SK-N-SH treated with all-trans-retinoic acid at 6 μM for 48 hours (cell line): Measurements from ENCODE around the gene MYO3B.

Experiments used
- ATAC-seq: fragments of 200-7000 bp; cut with Tn5 transposase; 3 replicates; pipeline ENCODE4 v1.9.1; 2020; ENCODE audit warnings: mild to moderate bottlenecking, moderate library complexity
- ARNTL ChIP-seq: fragments of 450-650 bp; formaldehyde crosslinking; IDR thresholded peaks from 2 replicates; pipeline ENCODE4 v1.5.0; 2020; ENCODE audit warnings: low read depth, mild to moderate bottlenecking, moderate library complexity, borderline replicate concordance
- BACH2 ChIP-seq: fragments of 250-450 bp; sonication (Bioruptor Pico); IDR thresholded peaks from 2 replicates; pipeline ENCODE4 v1.9.0; 2021; ENCODE audit warnings: mild to moderate bottlenecking, borderline replicate concordance
- CREB5 ChIP-seq: fragments of 250-450 bp; sonication (Bioruptor Pico); IDR thresholded peaks from 2 replicates; pipeline ENCODE4 v1.5.1; 2020; ENCODE audit warnings: low read depth, mild to moderate bottlenecking, moderate library complexity
- CSDC2 ChIP-seq: fragments of 250-450 bp; sonication (Bioruptor Pico); IDR thresholded peaks from 2 replicates; pipeline ENCODE4 v1.5.0; 2020; ENCODE audit warnings: mild to moderate bottlenecking, moderate library complexity
- CSRNP3 ChIP-seq: fragments of 250-450 bp; sonication (Bioruptor Pico); IDR thresholded peaks from 2 replicates; pipeline ENCODE4 v1.5.1; 2021; ENCODE audit warnings: mild to moderate bottlenecking, moderate library complexity
- ESRRG ChIP-seq: fragments of 250-450 bp; sonication (Bioruptor Pico); IDR thresholded peaks from 2 replicates; pipeline ENCODE4 v1.6.1; 2021; ENCODE audit warnings: mild to moderate bottlenecking
- GLIS3 ChIP-seq: fragments of 250-450 bp; sonication (Bioruptor Pico); IDR thresholded peaks from 2 replicates; pipeline ENCODE4 v1.5.0; 2020; ENCODE audit warnings: mild to moderate bottlenecking, moderate library complexity
- ISL1 ChIP-seq: fragments of 250-450 bp; sonication (Bioruptor Pico); IDR thresholded peaks from 2 replicates; pipeline ENCODE4 v2.1.2; 2022; ENCODE audit warnings: mild to moderate bottlenecking, moderate library complexity
- OSR1 ChIP-seq: fragments of 250-450 bp; sonication (Bioruptor Pico); IDR thresholded peaks from 2 replicates; pipeline ENCODE4 v1.8.0; 2022; ENCODE audit warnings: moderate library complexity, mild to moderate bottlenecking, inconsistent platforms
- PATZ1 ChIP-seq: fragments of 250-450 bp; sonication (Bioruptor Pico); IDR thresholded peaks from 2 replicates; pipeline ENCODE4 v1.8.0; 2020; ENCODE audit warnings: mild to moderate bottlenecking, moderate library complexity, borderline replicate concordance
- POU6F1 ChIP-seq: fragments of 250-450 bp; sonication (Bioruptor Pico); IDR thresholded peaks from 2 replicates; pipeline ENCODE4 v1.8.0; 2021; ENCODE audit warnings: low read depth, mild to moderate bottlenecking, moderate library complexity, borderline replicate concordance
- PPARA ChIP-seq: fragments of 250-450 bp; sonication (Bioruptor Pico); IDR thresholded peaks from 2 replicates; pipeline ENCODE4 v1.5.0; 2020; ENCODE audit warnings: mild to moderate bottlenecking, borderline replicate concordance
- SNAI2 ChIP-seq: fragments of 250-450 bp; sonication (Bioruptor Pico); IDR thresholded peaks from 2 replicates; pipeline ENCODE4 v1.5.0; 2020; ENCODE audit warnings: mild to moderate bottlenecking, moderate library complexity
- TOX ChIP-seq: fragments of 250-450 bp; sonication (Bioruptor Pico); IDR thresholded peaks from 2 replicates; pipeline ENCODE4 v1.8.0; 2021; ENCODE audit warnings: mild to moderate bottlenecking, moderate library complexity, borderline replicate concordance
- TSHZ2 ChIP-seq: fragments of 250-450 bp; sonication (Bioruptor Pico); IDR thresholded peaks from 2 replicates; pipeline ENCODE4 v1.5.0; 2020; ENCODE audit warnings: mild to moderate bottlenecking, moderate library complexity
- ZC3H10 ChIP-seq: fragments of 250-450 bp; sonication (Bioruptor Pico); IDR thresholded peaks from 2 replicates; pipeline ENCODE4 v1.5.1; 2021; ENCODE audit warnings: mild to moderate bottlenecking, moderate library complexity
- ZFP3 ChIP-seq: fragments of 250-450 bp; sonication (Bioruptor Pico); IDR thresholded peaks from 2 replicates; pipeline ENCODE4 v1.5.0; 2020; ENCODE audit warnings: mild to moderate bottlenecking, moderate library complexity
- ZFP30 ChIP-seq: fragments of 450-650 bp; formaldehyde crosslinking; IDR thresholded peaks from 2 replicates; pipeline ENCODE4 v1.5.0; 2022; ENCODE audit warnings: mild to moderate bottlenecking, moderate library complexity
- ZNF565 ChIP-seq: fragments of 450-650 bp; formaldehyde crosslinking; conservative IDR thresholded peaks from 2 replicates; pipeline ENCODE4 v1.5.0; 2020; ENCODE audit warnings: low read depth, mild to moderate bottlenecking, moderate library complexity
- ZNF70 ChIP-seq: fragments of 450-650 bp; formaldehyde crosslinking; IDR thresholded peaks from 2 replicates; pipeline ENCODE4 v1.5.0; 2020; ENCODE audit warnings: mild to moderate bottlenecking, moderate library complexity
- ZNF8 ChIP-seq: fragments of 450-650 bp; formaldehyde crosslinking; IDR thresholded peaks from 2 replicates; pipeline ENCODE4 v1.5.0; 2020; ENCODE audit warnings: mild to moderate bottlenecking, moderate library complexity

Gene MYO3B

GRCh38 chr2:170434900-170435621 lies 257.1 kb downstream of the MYO3B start (continued):
- no peak for TF ChIP-seq TSHZ2 (CRISPR knock-in tag)
- no peak for TF ChIP-seq SNAI2
- TF ChIP-seq ISL1 (CRISPR knock-in tag), result no peak
- TF ChIP-seq OSR1 (CRISPR knock-in tag), result no peak

GRCh38 chr2:170436077-170436943 lies 258.4 kb downstream of the MYO3B start:
- no peak for ATAC-seq
- TF ChIP-seq ZNF70 (CRISPR knock-in tag) (no peak), PATZ1 (CRISPR knock-in tag) (no peak), ISL1 (CRISPR knock-in tag) (no peak), ZNF565 (CRISPR knock-in tag) (no peak), TSHZ2 (CRISPR knock-in tag) (no peak), GLIS3 (CRISPR knock-in tag) (no peak), SNAI2 (no peak), PPARA (no peak), CREB5 (CRISPR knock-in tag) (no peak), TOX (CRISPR knock-in tag) (no peak), CSDC2 (no peak), ZC3H10 (no peak), ARNTL (CRISPR knock-in tag) (no peak), ZFP3 (no peak), ESRRG (no peak), CSRNP3 (CRISPR knock-in tag) (no peak), ZFP30 (CRISPR knock-in tag) (no peak), BACH2 (CRISPR knock-in tag) (no peak), ZNF8 (no peak), POU6F1 (CRISPR knock-in tag) (no peak)
